Stimulated activated CD4-positive, alpha-beta T cell treated with anti-CD3 and anti-CD28 coated beads, TNF-alpha, amount 100 ng/mL, for 48 hours (primary cell): ENCODE measurements around the gene TMPRSS6.

ENCODE experiments used
- DNase-seq, 3 donors: peaks; one replicate each; pipeline ENCODE4 v3.0.0-alpha.2; 2020; ENCODE audit warnings: low read depth in 3 of 3

Gene TMPRSS6

DNA sequence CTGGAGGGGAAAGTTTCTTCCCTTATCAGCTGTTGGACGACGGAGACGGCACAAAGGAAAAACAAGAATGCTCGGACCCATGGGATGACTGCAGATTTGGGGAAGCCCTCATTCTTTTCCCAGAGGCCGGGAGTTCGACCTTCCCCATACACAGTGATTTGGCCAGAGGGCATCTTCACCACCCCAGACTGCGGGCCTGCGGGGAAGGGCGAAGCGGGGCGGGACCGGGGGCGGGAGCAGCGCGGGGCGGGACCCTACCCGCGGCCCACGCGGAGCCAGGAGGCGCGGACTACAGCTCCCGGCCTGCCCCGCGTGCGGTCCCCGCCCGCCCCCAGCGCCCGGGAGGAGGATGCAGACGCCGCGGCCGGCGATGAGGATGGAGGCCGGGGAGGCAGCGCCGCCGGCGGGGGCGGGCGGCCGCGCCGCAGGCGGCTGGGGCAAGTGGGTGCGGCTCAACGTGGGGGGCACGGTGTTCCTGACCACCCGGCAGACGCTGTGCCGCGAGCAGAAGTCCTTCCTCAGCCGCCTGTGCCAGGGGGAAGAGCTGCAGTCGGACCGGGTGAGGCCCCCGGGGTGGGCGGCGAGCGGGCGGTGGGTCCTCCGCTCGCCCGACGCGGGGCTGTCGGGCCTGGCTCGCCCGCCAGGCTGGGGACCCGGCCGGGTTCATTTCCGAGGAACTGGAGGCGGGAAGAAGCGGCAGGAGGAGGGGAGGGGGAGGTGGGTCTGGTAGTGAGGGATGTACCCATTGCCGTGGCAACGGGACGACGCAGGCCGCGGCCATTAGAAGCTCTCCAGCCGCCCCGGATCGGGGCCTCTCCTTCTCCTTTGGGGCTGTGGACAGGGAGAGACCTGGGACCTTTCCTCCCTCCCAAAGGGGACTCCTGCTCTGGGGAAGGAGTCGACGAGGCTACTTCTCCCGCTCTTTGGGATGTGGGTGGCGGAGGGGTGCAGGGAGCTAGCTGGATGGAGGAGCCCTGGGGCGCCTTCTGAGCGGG is 57.8 kb downstream of the TMPRSS6 start, which contains the start of gene KCTD17:
Gene KCTD17, plus strand, starts transcription at position 352 of the 995 bp plus-strand sequence. Its CDS starts 19 bp downstream, at position 371.
- peak; percentile 62 to 77 (median 62) for DNase-seq

DNA sequence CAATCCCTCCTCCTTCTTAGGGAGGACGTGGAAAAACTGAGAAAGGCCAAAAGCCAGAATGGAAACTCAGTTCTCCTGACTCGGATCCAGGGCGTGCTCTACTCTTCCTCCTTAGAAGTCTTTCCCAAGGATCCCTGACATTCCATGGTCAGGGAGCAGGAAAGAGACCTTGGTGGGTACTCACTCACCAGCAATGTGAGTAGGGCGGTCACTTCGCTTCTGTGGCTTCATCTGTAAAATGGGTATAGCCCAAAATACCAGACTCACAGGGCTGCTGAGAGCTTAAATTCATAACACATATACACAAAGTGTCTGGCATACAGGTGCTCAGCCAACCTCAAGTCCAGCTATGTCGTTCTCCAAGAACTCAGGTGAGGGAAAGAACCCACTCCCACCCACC is 58.6 kb downstream of the TMPRSS6 start:
- no peak for DNase-seq

DNA sequence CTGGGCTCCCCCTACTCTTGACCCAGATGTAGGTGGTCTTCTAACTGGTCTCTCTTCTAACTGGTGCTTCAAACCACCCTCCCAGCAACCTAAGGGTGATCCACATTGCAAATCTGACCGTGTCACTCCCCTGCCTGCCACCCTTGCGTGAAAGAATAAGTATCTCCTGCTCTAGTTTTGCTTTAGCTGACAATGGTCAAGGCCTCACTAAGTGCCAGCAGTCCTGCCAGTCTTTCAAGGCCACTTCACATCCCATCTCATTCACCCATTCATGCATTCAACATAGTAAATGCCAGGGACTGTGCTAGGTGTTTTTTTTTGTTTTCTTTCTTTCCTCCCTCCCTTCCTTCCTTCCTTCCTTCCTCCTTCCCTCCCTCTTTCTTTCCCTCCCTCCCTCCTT is 60.3 kb downstream of the TMPRSS6 start:
- no peak for DNase-seq

DNA sequence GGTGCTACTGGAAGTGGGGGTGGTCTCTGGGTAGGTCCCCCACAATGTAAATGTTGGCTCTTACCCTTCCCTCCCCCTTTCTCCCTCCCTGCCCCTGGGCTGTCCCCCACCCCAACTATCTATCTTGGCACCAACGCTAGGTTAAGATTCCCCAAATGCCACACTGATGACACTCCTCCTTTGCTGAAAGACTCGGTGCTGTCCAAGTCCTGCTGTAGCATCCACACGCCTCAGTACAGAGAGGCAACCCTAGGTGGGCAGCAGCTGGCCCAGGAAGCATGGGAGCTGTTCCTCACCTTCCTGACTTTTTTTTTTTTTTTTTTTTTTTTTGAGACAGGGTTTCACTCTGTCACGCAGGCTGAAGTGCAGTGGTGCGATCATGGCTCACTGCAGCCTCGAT is 61.4 kb downstream of the TMPRSS6 start:
- no peak for DNase-seq

DNA sequence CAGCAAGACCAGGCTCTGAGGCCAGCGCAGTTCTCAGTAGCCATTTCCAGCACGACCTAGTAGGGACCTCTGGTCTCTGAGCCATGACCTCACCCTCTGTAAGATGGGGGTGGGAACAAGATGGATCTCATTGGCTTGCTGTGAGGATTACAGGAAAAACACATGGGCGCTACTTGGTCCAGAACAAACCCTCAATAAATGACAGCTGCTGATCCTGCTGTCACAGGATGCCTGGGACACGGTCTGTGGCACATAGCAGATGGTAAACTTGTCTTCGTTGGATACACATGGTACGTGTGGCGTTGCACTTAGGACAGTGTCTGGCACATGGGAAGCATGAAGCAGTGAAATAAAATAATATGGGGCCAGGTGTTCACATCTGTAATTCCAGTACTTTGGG is 62.5 kb downstream of the TMPRSS6 start:
- no peak for DNase-seq

DNA sequence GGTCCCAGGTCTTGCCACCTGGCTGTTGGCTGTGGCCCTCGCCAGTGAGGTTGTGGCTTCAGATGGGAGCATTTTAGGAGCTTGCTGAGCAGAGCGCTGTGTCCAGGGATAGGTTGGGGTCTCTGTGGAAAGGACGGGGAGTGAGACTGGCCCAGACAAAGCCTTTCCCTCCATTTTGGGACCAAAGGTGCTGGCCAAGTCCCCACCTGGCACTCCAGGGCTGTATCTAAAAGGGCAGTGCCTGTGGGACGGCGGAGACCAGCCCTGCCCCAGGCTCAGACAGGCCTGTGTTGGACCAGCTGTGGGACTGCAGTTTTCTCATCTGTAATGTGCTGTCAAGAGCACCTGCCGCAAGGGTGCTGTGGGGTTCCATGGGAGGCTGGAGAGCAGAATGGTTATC is 62.9 kb downstream of the TMPRSS6 start:
- no peak for DNase-seq

DNA sequence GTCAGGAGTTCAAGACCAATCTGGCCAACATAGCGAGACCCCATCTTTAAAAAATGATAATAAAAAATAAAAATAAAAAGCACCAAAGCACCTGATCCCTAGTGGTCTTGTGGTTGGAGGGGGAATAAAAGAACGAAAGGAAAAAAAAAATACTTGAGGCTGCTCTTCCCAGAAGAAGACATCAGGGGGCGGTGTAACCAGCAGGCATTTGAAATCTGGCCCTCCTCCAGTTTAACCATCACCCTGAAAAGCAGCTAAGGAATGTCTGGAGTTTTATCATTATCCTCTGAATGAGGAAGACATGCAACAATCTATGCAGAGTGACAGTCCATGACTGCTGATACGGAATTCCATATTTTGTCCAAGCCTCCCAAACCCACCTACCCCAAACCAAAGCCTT is 63.6 kb downstream of the TMPRSS6 start:
- DNase-seq: no peak

DNA sequence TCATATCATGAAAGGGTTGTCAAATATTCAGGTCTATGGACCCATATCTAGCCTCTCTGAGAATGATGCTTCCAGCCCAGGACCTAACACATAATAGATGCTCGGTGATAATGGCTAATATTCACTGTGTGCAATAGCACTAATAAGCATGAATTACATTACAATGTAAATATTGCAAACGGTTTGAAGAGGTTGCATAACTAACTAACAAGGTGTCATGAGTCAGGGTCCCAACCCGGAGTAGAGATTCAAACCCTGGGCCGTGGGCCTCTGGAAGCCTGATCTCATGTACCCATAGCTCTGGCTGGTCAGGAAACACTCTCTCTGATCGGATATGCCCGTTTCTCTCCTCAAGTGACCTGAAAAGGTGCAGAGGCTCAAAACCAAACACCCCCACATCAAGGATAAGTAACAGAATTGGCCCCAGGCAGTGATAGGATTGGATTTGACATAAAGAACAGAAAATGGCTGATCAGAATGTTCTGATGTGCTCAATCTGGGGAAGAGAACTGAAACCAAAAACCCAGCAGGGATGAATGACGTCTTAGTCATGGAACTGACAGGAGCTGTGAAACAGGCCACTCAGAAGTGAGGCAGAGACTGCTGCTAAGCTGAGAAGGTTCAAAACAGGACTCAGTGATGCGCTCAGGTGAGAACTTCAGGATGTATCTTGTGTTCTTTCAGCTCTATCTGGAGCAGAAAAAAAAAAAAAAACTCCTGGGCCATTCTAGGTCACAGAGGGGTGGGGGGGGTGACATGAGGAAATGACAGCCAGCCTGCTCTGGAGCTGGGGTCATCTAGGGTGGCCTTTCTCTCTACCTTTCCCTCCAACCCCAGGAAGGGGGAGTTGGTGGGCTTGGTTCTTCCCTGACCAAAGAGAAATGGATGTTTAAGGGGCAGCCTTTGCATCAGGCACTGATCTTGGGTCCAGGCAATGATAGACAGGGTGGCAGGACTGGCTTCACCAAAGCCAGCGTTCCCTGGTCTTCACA is 64.6 kb downstream of the TMPRSS6 start:
- DNase-seq: peak in 1 of 3 donors; percentile 24

DNA sequence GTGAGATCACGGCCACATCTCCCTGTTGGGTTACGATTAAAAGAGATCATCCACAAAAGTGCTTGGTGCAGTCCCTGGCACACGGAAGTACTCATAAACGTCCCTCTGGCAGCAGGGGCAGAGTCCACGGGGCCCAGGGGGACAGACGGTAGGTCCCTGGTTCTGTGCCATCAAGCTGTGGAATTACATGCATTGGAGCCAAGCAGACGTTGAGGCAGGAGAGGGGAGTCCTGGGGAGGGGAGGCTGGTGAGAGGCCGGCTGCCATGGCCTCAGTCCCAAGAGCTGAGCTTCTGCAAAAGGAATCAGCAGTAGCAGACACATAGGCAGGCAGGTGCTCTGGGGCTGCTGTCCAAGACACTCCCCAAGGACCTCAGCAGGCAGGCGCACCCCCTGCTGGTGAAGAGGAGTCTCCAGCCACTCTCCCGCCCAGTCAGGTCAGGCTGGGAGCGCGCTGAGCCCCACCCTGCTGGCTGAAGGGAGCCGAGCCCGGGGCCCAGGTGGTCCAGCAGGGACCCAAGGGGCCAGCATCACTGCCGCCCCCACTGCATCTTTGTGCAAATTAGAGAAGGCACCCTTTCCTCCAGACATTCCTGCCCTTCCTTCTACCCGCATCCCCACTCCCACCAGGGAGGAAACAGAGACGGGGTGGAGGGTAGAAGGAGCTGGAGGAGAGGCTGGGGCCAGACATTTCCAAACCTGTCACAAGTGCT is 65.5 kb downstream of the TMPRSS6 start:
- peak in 2 of 3 donors; percentile 34 to 41 for DNase-seq

DNA sequence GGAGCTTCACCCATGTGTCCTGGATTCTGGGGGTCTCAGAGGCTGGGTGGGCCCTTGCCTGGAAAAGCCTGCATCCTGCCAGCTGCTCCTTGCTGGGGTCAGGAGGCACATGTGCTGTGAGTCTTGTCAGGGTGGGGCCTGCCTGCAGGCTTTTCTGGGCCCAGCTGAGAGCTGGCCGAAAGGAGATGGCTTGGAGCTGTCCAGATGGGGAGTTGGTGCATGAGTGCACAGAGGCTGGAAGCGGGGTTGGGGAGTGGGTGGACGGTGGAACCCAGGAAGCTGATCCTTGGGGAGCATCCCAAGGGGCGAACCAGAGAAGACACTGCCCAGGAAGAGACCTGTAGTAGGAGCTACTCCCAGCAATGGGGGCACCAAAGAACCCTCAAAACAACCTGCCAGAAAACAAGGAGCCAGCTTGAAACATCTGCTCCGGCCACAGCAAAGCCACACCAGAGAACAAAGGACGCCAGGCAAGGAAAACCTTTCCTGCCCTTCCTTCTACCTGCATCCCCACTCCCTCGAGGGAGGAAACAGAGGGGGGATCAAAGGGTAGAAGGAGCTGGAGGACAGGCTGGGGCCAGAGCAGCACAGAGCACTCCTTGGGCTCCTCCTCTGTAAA is 66.2 kb downstream of the TMPRSS6 start:
- no peak for DNase-seq

DNA sequence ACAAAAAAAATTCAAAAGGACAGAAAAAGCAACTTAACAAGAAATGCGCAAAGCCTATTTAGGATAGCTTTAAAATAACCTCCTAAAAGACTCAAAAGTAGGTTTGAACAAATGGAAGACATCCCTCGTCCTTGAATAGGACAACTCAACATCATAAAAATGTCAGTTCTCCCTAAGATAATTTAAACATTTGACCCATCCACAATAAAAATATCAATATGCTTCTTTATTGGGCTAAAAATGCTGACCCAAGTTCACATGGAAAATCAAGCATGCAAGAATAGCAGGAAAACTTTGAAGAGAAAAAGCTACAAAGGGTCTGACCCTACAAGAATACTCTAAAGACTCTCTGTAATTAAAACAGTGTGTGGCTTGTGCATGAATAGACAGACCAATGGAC is 70.0 kb downstream of the TMPRSS6 start:
- DNase-seq: no peak

DNA sequence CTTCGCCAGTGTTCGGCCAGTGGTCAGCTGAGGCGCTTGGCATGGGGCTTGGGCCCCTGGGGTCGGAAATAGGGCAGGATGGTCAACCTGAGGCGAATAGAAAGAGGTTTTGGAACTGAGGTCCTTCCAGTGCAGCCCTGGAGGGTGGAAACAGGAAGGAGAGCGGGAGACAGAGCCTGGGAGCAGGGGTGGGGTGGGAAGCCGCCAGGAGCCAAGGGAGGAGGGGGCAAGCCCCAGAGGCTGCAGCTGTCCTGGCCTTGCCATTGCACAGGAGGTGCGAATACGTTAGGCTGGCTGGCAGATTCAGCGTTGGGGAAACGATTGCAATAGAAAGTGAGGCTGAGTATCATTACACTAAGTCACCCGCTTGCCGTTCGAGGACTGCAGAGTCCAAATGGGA is 71.8 kb downstream of the TMPRSS6 start:
- no peak for DNase-seq

DNA sequence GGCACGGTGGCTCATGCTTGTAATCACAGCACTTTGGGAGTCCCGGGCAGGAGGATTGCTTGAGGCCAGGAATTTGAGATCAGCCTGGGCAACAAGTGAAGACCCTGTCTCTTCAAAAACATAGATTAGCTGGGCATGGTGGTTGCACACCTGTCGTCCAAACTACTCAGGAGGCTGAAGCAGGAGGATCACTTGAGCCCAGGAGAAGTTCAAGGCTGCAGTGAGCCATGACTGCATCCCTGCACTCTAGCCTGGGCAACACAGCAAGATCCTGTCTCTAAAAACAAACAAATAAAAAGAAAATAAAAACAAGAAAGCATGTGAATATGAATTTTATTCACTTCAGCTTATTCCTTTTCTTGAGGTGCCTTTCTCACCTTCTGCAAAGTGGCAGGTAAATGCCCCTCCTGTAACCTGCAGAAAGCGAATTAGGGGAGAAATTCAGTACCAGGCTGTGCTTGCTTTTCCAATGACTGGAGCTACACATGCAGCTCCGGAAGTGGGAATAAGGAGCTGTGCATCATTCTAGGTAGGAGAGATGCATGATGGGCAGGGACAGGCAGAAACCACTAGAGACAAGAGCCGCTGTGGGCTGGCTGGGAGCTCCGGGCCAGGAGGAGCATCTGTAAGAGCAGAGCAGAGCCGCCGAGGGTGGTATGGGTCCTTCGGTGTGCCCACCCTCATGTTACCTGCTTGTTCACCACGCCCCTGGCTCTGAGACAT is 72.7 kb downstream of the TMPRSS6 start:
- DNase-seq: no peak

DNA sequence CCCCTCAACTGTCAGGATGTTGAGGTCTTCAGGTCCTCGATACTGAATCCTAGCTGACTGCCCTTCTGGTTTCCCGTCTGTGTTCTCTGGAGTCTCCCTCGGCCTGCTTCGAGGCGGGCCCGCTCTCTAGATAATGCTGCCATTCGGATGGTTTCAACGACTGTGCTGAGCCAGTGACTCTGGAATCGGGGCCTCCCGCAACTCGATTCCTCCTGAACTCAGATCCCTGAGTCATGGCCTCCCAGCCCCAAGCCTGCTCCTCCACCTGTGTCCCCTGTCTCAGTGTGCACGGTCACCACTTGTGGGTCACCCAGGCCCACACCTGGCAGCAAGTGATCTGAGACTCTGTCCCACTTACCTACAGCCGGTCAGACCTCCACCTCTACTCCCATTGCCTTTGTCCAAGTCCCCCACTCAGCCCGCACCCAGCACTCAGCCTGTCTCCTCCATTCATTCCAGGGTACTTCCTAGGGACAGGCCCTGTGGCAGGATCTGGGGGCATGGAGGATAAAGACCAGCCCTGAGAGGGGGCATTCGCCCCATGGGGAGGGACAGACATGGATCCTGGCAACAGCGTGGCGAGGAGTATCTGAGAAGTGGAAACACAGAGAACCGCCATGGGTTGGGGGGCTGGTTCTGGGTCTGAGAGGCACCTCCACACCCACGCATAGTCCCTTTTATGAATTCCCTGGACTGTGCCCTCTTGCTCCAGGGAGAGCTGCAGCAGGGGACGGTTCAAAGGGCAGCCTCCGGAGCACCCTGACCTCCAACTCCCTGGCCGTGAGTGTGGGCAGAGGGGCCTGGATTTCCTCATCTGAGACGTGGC is 75.7 kb downstream of the TMPRSS6 start:
- no peak for DNase-seq

DNA sequence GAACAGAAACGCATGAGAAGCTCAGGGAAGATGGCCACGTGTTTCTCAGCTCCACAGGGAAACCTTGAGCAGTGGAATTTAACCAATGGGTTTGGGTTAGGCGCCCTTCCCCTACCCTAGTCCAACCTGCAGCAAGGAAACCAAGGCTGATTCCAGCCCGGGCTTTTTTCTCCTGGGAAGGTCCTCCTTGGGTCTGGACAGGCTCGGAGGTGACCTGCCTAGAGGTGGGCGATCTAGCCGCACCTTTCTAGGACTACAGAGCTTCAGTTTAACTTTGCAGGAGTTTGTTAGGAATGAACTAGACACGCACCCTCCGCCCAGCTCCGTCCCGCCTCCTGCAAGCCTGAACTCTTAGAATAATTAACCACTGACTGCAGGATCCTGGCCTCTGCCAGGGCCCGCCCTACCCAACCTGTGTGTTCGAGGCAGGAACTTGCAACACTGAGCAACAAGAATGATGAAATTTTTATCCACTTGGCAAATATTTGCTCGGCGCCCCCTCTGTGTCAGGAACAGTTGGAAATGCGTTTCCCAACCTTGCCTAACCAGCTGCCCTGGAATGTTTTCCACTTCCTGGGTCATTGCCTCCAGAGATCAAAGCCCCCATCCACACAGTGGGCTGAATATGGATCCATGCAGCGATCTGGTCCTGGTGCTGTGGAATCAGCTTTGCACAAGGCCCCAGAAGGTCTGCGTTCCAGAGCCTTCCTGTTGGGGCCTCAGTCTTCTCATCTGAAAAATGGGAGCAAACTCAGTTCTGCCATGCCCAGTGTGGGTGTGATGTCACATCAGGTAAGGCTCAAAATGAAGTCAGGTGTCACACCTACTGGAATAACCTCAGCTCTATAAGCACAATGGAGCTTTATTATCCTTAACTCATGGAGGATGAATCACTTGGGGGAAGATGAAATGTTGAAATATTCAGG is 76.7 kb downstream of the TMPRSS6 start:
- no peak for DNase-seq

DNA sequence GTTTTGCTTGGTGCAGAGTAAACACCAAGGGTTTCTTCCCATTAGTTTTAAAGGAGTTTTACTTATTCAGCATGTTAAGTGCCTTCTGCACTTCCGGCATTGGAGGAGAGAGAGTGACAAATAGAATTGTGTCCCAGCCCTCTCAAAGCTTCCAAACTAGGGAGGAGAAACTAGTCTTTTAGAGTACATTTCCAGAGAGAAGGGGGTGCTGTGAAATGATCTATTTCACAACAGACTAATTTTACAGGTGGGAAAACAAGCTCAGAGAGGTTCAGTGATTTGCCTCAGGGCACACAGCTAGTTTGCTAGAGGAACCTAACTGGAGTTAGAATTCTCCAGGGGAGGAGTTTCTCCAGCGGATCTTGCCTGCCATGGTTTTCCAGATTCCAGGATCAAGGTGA is 77.4 kb downstream of the TMPRSS6 start:
- DNase-seq: no peak

DNA sequence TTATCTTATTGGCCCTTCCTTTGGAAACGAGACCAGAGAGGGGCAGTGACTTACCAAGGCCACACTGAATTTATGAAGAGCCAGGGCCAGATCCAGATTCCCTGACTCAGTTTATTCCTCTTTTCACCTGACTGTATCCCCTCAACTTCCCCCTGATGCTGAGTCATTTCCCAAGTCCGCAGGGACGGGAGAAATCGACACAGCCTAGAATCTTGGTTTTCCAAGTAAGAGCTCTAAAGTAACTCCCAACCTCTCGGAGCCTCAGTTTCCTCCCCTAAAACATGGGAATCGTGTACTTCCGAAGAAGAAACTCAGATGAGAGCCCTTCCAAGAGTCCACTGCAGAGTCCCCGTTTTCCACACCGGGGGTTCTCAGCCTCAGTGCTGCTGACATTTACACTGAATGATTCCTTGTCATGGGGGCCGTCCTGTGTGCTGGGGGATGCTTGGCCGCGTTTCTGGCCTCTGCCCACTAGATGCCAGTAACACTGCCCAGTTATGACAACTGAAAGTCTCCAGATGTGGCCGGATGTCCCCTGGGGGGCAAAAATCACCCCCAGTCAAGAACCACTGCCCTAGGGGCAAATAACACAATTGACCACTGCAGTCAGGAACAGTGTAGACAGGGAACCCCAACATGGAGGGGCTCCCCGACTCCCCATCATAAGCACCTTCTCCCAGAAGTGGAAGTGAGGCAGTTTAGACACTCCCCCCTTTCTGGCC is 78.8 kb downstream of the TMPRSS6 start:
- DNase-seq: no peak
